Naive thymus-derived CD4-positive, alpha-beta T cell (primary cell): ENCODE data around the gene WAS. TPM values are rescaled to one million over a fixed set of nuclear protein-coding genes. Genes with fewer than 3 reads are reported as not detected.

Experiments used
- ATAC-seq: fragments of 150-1000 bp; cut with Tn5 transposase; 2 replicates; pipeline ENCODE4 v1.10.0; 2021; ENCODE audit warnings: mild to moderate bottlenecking, moderate library complexity
- CTCF ChIA-PET: fragments of 350-600 bp; sonication (Branson Sonifier 250); formaldehyde crosslinking; loops from one replicate; lab custom pipeline; 2021; ENCODE audit warnings: antibody characterized with exemption; lab: Charles Lee
- POLR2A ChIA-PET: fragments of 350-600 bp; sonication (Branson Sonifier 250); formaldehyde crosslinking; loops from one replicate; lab custom pipeline; 2021; ENCODE audit warnings: antibody characterized with exemption, inconsistent platforms; lab: Charles Lee
- DNase-seq, 9 donors: peaks; one replicate each; pipeline versions ENCODE4 v3.0.0 to v3.0.0-alpha.2; 2020 to 2022; ENCODE audit warnings: mixed read lengths in 1 of 9
- H3K27ac ChIP-seq: one replicate; pipeline ENCODE4 v1.7.0; 2013; ENCODE audit warnings: mild to moderate bottlenecking, low read depth, low read length, moderate library complexity
- H3K27me3 ChIP-seq, 2 donors: one replicate each; pipeline ENCODE4 v1.7.0; 2013; ENCODE audit warnings: low read length in 2 of 2, mild to moderate bottlenecking in 2 of 2, moderate library complexity in 2 of 2; ENCODE audit not compliant: control insufficient read depth in 2 of 2, insufficient read depth in 2 of 2
- H3K36me3 ChIP-seq, 3 experiments: 1 replicate in 2 of 3; 2 replicates in 1 of 3; pipeline ENCODE4 v1.7.0; 2013; ENCODE audit warnings: low read length in 3 of 3, mild to moderate bottlenecking in 3 of 3, moderate library complexity in 1 of 3; ENCODE audit not compliant: insufficient read depth in 3 of 3, control insufficient read depth in 2 of 3
- H3K4me1 ChIP-seq, 2 donors: one replicate each; pipeline ENCODE4 v1.7.0; 2013; ENCODE audit warnings: low read length in 2 of 2, mild to moderate bottlenecking in 2 of 2, moderate library complexity in 1 of 2; ENCODE audit not compliant: control insufficient read depth in 2 of 2, insufficient read depth in 2 of 2
- H3K4me3 ChIP-seq: 2 replicates; pipeline ENCODE4 v1.7.0; 2013; ENCODE audit warnings: mild to moderate bottlenecking, low read length
- H3K9me3 ChIP-seq, 3 experiments: 1 replicate in 2 of 3; 2 replicates in 1 of 3; pipeline ENCODE4 v1.7.0; 2013; ENCODE audit warnings: low read length in 3 of 3; ENCODE audit not compliant: control insufficient read depth in 2 of 3
- H3K27ac Mint-ChIP-seq, 9 donors: one replicate each; pipeline ENCODE4 v1.8.0; 2020 to 2022; ENCODE audit warnings: mixed read lengths in 9 of 9, mild to moderate bottlenecking in 8 of 9, moderate library complexity in 5 of 9, inconsistent platforms in 2 of 9
- H3K27me3 Mint-ChIP-seq, 5 donors: one replicate each; pipeline ENCODE4 v1.8.0; 2021 to 2022; ENCODE audit warnings: mixed read lengths in 5 of 5, mild to moderate bottlenecking in 1 of 5
- H3K36me3 Mint-ChIP-seq, 5 donors: one replicate each; pipeline ENCODE4 v1.8.0; 2020 to 2022; ENCODE audit warnings: mixed read lengths in 5 of 5, mild to moderate bottlenecking in 3 of 5, inconsistent platforms in 1 of 5
- H3K4me1 Mint-ChIP-seq, 7 donors: one replicate each; pipeline ENCODE4 v1.8.0; 2020 to 2022; ENCODE audit warnings: mixed read lengths in 7 of 7, mild to moderate bottlenecking in 3 of 7, inconsistent platforms in 1 of 7
- H3K4me3 Mint-ChIP-seq, 10 donors: one replicate each; pipeline ENCODE4 v1.8.0; 2020 to 2022; ENCODE audit warnings: mild to moderate bottlenecking in 10 of 10, mixed read lengths in 10 of 10, moderate library complexity in 6 of 10, inconsistent platforms in 2 of 10
- H3K9me3 Mint-ChIP-seq, 11 donors: one replicate each; pipeline ENCODE4 v1.8.0; 2020 to 2022; ENCODE audit warnings: mixed read lengths in 11 of 11, mild to moderate bottlenecking in 4 of 11, inconsistent platforms in 1 of 11, moderate library complexity in 1 of 11
- intact Hi-C, 2 donors: fragments of 100-400 bp; cut with micrococcal nuclease; formaldehyde crosslinking; loops; one replicate each; pipeline ENCODE4 v1.15.1; 2023
- polyA plus RNA-seq, 2 donors: library from polyadenylated mRNA; unstranded; fragments of 300-500 nt; fragmentation: Illumina TruSeq; gene quantifications; one replicate each; pipeline ENCODE4 v1.2.3, GENCODE V29; 2021
- total RNA-seq, 6 experiments: library from RNA in 5 of 6; stranded (reverse) in 5 of 6; gene quantifications; 1 replicate in 5 of 6; 2 replicates in 1 of 6; pipeline ENCODE4 v1.2.3 and lab custom pipeline; 2021 to 2026

WAS gene
- total and polyA plus RNA-seq, 7 experiments from 2014 or later: 18.6 to 164 (median 101) TPM

- peaks cover 11 to 36% (median 28%) of the 10 kb centered on the region in 7 donors for H3K4me1 Mint-ChIP-seq
- no peak for DNase-seq
- peaks cover 0 to 6% (median 0%) of the 10 kb centered on the region in 11 donors for H3K9me3 Mint-ChIP-seq
- H3K36me3 Mint-ChIP-seq: peaks cover 0 to 12% (median 8%) of the 10 kb centered on the region in 5 donors
- peaks cover 0 to 22% (median 0%) of the 10 kb centered on the region in 3 experiments for H3K36me3 ChIP-seq
- POLR2A ChIA-PET: interaction anchor here (0.9 to 5.9 kb wide), 11 partner anchors 12 to 262 kb away, joined by 3 to 50 read pairs (median 6); partner anchors contain the start of genes HDAC6, OTUD5 and WAS
- peak overlapping the region; percentile 82 for H3K27ac ChIP-seq
- no peaks in the 10 kb centered on the region for H3K9me3 ChIP-seq
- intact Hi-C loops: loop anchor here (1.0 to 10.0 kb wide), 11 partner anchors 13 to 262 kb away; partner anchors contain the start of genes WAS (in 2 of the 2), FTSJ1 (in 1 of the 2), PQBP1 (in 1 of the 2) and SLC38A5 (in 1 of the 2)
- H3K4me3 Mint-ChIP-seq: peak overlapping the region; percentile 86 to 95 (median 90)
- ATAC-seq: no peak
- CTCF ChIA-PET: no interaction called here
- H3K4me3 ChIP-seq: peak overlapping the region; percentile 62
- no peaks in the 10 kb centered on the region for H3K27me3 ChIP-seq
- H3K27ac Mint-ChIP-seq: peak overlapping the region; percentile 86 to 96 (median 95)
- H3K4me1 ChIP-seq: peaks cover 0 to 13% of the 10 kb centered on the region in 2 donors
- H3K27me3 Mint-ChIP-seq: no peaks in the 10 kb centered on the region
Observed at GRCh38 chrX:48695925-48696300, 12.3 kb downstream of the WAS start.

- peaks cover 0 to 6% (median 0%) of the 10 kb centered on the region in 11 donors for H3K9me3 Mint-ChIP-seq
- CTCF ChIA-PET: no interaction called here
- Histone ChIP-seq H3K27me3 (no peaks in the 10 kb centered on the region), H3K4me1 (peaks cover 0 to 13% of the 10 kb centered on the region in 2 donors), H3K27ac (peak within 1 kb of the TSS; percentile 82), H3K9me3 (no peaks in the 10 kb centered on the region), H3K36me3 (peaks cover 0 to 26% (median 0%) of the 10 kb centered on the region in 3 experiments), H3K4me3 (peak within 1 kb of the TSS; percentile 62)
- intact Hi-C loops: loop anchor here (1.0 to 10.0 kb wide), 11 partner anchors 13 to 262 kb away; partner anchors contain the start of genes WAS (in 2 of the 2), FTSJ1 (in 1 of the 2), PQBP1 (in 1 of the 2) and SLC38A5 (in 1 of the 2)
- POLR2A ChIA-PET: interaction anchor here (0.5 to 5.9 kb wide), 11 partner anchors 12 to 262 kb away, joined by 4 to 50 read pairs (median 6); partner anchors contain the start of genes HDAC6, OTUD5 and WAS
- DNase-seq (peak; percentile 76 to 90 (median 85)), ATAC-seq (peak; percentile 97)
- peaks cover 7 to 38% (median 28%) of the 10 kb centered on the region in 7 donors for H3K4me1 Mint-ChIP-seq
- H3K4me3 Mint-ChIP-seq: peak within 1 kb of the TSS; percentile 86 to 95 (median 90)
- H3K27ac Mint-ChIP-seq: peak within 1 kb of the TSS; percentile 91 to 96 (median 95)
- peaks cover 0 to 10% (median 4%) of the 10 kb centered on the region in 5 donors for H3K36me3 Mint-ChIP-seq
- no peaks in the 10 kb centered on the region for H3K27me3 Mint-ChIP-seq
Observed at GRCh38 chrX:48696301-48696908, 12.8 kb downstream of the WAS start, which contains the start of gene SUV39H1. TSS of gene SUV39H1 (plus strand) at chrX:48696734. CDS start at chrX:48696785, 51 bp downstream.

GRCh38 chrX:48696909-48697727 lies 13.5 kb downstream of the WAS start:
- ChIA-PET POLR2A (interaction anchor here (0.5 to 5.9 kb wide), 11 partner anchors 13 to 291 kb away, joined by 3 to 50 read pairs (median 5); partner anchors contain the start of genes HDAC6, OTUD5 and WAS), CTCF (no interaction called here)
- Mint-ChIP-seq H3K4me1 (peaks cover 5 to 39% (median 28%) of the 10 kb centered on the region in 7 donors), H3K36me3 (peaks cover 0 to 8% (median 4%) of the 10 kb centered on the region in 5 donors), H3K27me3 (no peaks in the 10 kb centered on the region), H3K27ac (peak overlapping the region; percentile 43 to 96 (median 91)), H3K9me3 (peaks cover 0 to 5% (median 0%) of the 10 kb centered on the region in 11 donors), H3K4me3 (peak overlapping the region; percentile 61 to 90 (median 82))
- H3K9me3 ChIP-seq: no peaks in the 10 kb centered on the region
- peaks cover 0 to 13% of the 10 kb centered on the region in 2 donors for H3K4me1 ChIP-seq
- peak in 2 of 9 donors; percentile 19 to 59 for DNase-seq
- ATAC-seq: peak; percentile 4
- no peaks in the 10 kb centered on the region for H3K27me3 ChIP-seq
- intact Hi-C loops: loop anchor here (1.0 to 10.0 kb wide), 11 partner anchors 14 to 261 kb away; partner anchors contain the start of genes WAS (in 2 of the 2), FTSJ1 (in 1 of the 2), PQBP1 (in 1 of the 2) and SLC38A5 (in 1 of the 2)
- peaks cover 0 to 33% (median 0%) of the 10 kb centered on the region in 3 experiments for H3K36me3 ChIP-seq
- H3K4me3 ChIP-seq: peak overlapping the region; percentile 62
- H3K27ac ChIP-seq: peak overlapping the region; percentile 82

GRCh38 chrX:48698306-48698705 lies 14.7 kb downstream of the WAS start:
- DNase-seq (no peak), ATAC-seq (no peak)
- Histone ChIP-seq H3K4me3 (no peak overlapping the region), H3K4me1 (peaks cover 0 to 13% of the 10 kb centered on the region in 2 donors), H3K9me3 (no peaks in the 10 kb centered on the region), H3K36me3 (peaks cover 0 to 44% (median 0%) of the 10 kb centered on the region in 3 experiments), H3K27ac (no peak overlapping the region), H3K27me3 (no peaks in the 10 kb centered on the region)
- H3K36me3 Mint-ChIP-seq: peaks cover 0 to 8% (median 4%) of the 10 kb centered on the region in 5 donors
- peaks cover 5 to 41% (median 32%) of the 10 kb centered on the region in 7 donors for H3K4me1 Mint-ChIP-seq
- POLR2A ChIA-PET: interaction anchor here (0.9 to 5.9 kb wide), 4 partner anchors 15 to 103 kb away, joined by 3 to 50 read pairs (median 14); partner anchors contain the start of genes HDAC6 and WAS
- peaks cover 0 to 3% (median 0%) of the 10 kb centered on the region in 11 donors for H3K9me3 Mint-ChIP-seq
- H3K4me3 Mint-ChIP-seq: peak overlapping the region in 5 of 10 donors; percentile 25 to 90 (median 41)
- intact Hi-C loops: loop anchor here (5.0 to 10.0 kb wide), 2 partner anchors 199 to 224 kb away; partner anchors contain the start of genes FTSJ1 (in 1 of the 2), PQBP1 (in 1 of the 2), SLC38A5 (in 1 of the 2) and TIMM17B (in 1 of the 2)
- H3K27me3 Mint-ChIP-seq: no peaks in the 10 kb centered on the region
- H3K27ac Mint-ChIP-seq: peak overlapping the region in 2 of 9 donors; percentile 24 to 52
- CTCF ChIA-PET: no interaction called here

GRCh38 chrX:48700246-48700645 lies 16.6 kb downstream of the WAS start:
- Mint-ChIP-seq H3K9me3 (peaks cover 0 to 3% (median 0%) of the 10 kb centered on the region in 11 donors), H3K36me3 (peaks cover 0 to 8% (median 8%) of the 10 kb centered on the region in 5 donors), H3K4me1 (peaks cover 5 to 45% (median 35%) of the 10 kb centered on the region in 7 donors), H3K27me3 (no peaks in the 10 kb centered on the region), H3K4me3 (no peak overlapping the region), H3K27ac (no peak overlapping the region)
- ATAC-seq (no peak), DNase-seq (no peak)
- ChIA-PET CTCF (no interaction called here), POLR2A (interaction anchor here (0.7 to 5.9 kb wide), 2 partner anchors 21 to 37 kb away, joined by 4 to 50 read pairs; no protein-coding TSS in a partner anchor)
- H3K4me1 ChIP-seq: peaks cover 0 to 13% of the 10 kb centered on the region in 2 donors
- H3K27me3 ChIP-seq: no peaks in the 10 kb centered on the region
- no peak overlapping the region for H3K4me3 ChIP-seq
- peaks cover 0 to 55% (median 0%) of the 10 kb centered on the region in 3 experiments for H3K36me3 ChIP-seq
- no peak overlapping the region for H3K27ac ChIP-seq
- H3K9me3 ChIP-seq: no peaks in the 10 kb centered on the region
- intact Hi-C loops: no loop called here
